Lung (tissue), 12 donors: ENCODE data around the gene RALGDS. TPM values are rescaled to one million over a fixed set of nuclear protein-coding genes. Genes with fewer than 3 reads are reported as not detected.

Source experiments
- ATAC-seq: fragments of 200-7000 bp; cut with Tn5 transposase; one replicate; pipeline ENCODE4 v1.9.1; 2020; ENCODE audit warnings: moderate number of reproducible peaks; ENCODE audit not compliant: insufficient read depth, low FRiP score
- DNase-seq, 3 donors: peaks; one replicate each; pipeline ENCODE4 v3.0.0-alpha.2; 2013 to 2017
- H3K27ac ChIP-seq, 2 donors: one replicate each; pipeline ENCODE4 v1.5.1; 2013; ENCODE audit warnings: mild to moderate bottlenecking in 2 of 2, moderate library complexity in 2 of 2, control low read depth in 1 of 2, inconsistent platforms in 1 of 2, low read depth in 1 of 2, low read length in 1 of 2
- H3K27me3 ChIP-seq, 3 donors: one replicate each; pipeline ENCODE4 v1.5.1; 2013; ENCODE audit warnings: low read length in 2 of 3; ENCODE audit not compliant: control insufficient read depth in 3 of 3, insufficient read depth in 3 of 3
- H3K36me3 ChIP-seq, 4 donors: one replicate each; pipeline ENCODE4 v1.5.1; 2013; ENCODE audit warnings: low read length in 4 of 4, mild to moderate bottlenecking in 1 of 4, moderate library complexity in 1 of 4; ENCODE audit not compliant: control insufficient read depth in 4 of 4, insufficient read depth in 4 of 4
- H3K4me1 ChIP-seq, 5 donors: one replicate each; pipeline ENCODE4 v1.5.1; 2013; ENCODE audit warnings: low read length in 5 of 5, mild to moderate bottlenecking in 2 of 5, moderate library complexity in 1 of 5; ENCODE audit not compliant: control insufficient read depth in 5 of 5, insufficient read depth in 5 of 5
- H3K4me3 ChIP-seq: one replicate; pipeline ENCODE4 v1.5.1; 2013; ENCODE audit warnings: mild to moderate bottlenecking, control low read depth, moderate library complexity
- H3K9ac ChIP-seq, 2 donors: one replicate each; pipeline ENCODE4 v1.5.1; 2013; ENCODE audit warnings: low read length in 2 of 2, control low read depth in 1 of 2; ENCODE audit not compliant: insufficient read depth in 1 of 2
- H3K9me3 ChIP-seq, 4 donors: one replicate each; pipeline ENCODE4 v1.5.1; 2013; ENCODE audit warnings: low read length in 3 of 4, mild to moderate bottlenecking in 1 of 4, moderate library complexity in 1 of 4; ENCODE audit not compliant: control insufficient read depth in 4 of 4, insufficient read depth in 3 of 4
- WGBS, 2 donors: extraction: QIAGEN DNeasy Blood & Tissue Kit; methylation state at CpG; one replicate each; pipeline ENCODE4 v1.1.7; 2013; 5-methylcytosine and 5-hydroxymethylcytosine counted together
- polyA plus RNA-seq, 2 donors: library from polyadenylated mRNA; stranded (reverse); fragments of 200-250 nt; gene quantifications; one replicate each; pipeline ENCODE4 v1.2.1, GENCODE V29; 2013
- total RNA-seq, 2 donors: library from RNA; depleted of rRNA in 1 of 2; stranded (reverse); fragments of >200 nt in 1 of 2; gene quantifications; one replicate each; pipeline ENCODE4 v1.2.1, GENCODE V29; 2014 to 2021
- TF ChIP-seq, protein P1 (sequence below): IDR thresholded peaks from 2 replicates; pipeline ENCODE4 v1.5.1; 2012; ENCODE audit warnings: mild to moderate bottlenecking; ENCODE audit errors: control extremely low read depth, extremely low read depth
- donor health status: control.
- donor health status: control.
- donor health status: Bipolar disorder and iron deficiency.
- donor health status: healthy.
- donor health status: DM: yes; HTN: yes; CAD: no.

RALGDS gene
- total and polyA plus RNA-seq, 4 donors, result 49.5 to 145 (median 60.9) TPM

DNA sequence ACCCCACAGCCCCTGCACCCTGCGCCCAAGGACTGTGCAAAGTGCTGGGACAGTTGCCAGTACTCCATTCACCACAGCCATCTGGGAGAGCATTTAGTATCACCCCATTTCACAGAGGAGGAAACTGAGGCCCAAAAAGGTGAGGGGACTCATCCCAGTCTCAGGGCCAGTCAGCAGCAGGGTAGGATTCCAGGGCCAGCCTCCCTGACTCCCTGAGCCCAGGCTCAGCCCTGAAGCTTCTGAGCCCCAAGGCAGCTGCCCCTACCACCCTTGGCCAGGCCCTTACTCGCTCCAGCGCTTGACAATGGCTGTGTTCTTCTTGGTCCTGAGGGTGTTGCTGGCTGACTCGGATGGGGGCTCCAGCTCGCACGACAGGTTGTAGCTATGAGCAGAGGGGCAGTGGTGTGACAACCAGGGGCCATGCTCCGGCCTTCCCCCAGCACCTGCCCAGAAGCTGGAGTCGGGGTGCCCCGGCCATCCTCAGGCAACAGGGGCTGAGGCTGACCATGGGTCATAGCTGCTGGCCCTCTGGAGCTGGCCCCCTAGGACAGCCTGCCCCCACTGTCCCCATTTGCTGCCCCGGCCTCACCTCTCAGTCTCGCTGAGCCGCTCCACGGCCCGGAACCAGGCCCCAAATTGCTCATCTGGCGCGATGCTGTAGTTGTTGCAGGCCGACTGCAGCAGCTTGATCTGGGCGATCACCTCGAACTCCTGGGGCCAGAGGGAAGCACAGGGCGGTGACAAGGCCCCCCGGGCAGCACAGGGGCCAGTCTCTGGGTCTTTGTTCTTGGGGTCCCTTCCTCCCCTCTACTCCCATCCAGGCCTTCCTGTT is 18.6 kb downstream of the RALGDS start:
- DNase-seq (no peak), ATAC-seq (no peak)
- Histone ChIP-seq H3K4me1 (no peaks in the 10 kb centered on the region), H3K9me3 (peaks cover 0 to 2% (median 0%) of the 10 kb centered on the region in 4 donors), H3K27ac (no peak overlapping the region), H3K36me3 (peaks cover 32 to 85% (median 47%) of the 10 kb centered on the region in 4 donors), H3K27me3 (no peaks in the 10 kb centered on the region), H3K9ac (no peak overlapping the region), H3K4me3 (no peak overlapping the region)
- TF ChIP-seq, protein P1, sequence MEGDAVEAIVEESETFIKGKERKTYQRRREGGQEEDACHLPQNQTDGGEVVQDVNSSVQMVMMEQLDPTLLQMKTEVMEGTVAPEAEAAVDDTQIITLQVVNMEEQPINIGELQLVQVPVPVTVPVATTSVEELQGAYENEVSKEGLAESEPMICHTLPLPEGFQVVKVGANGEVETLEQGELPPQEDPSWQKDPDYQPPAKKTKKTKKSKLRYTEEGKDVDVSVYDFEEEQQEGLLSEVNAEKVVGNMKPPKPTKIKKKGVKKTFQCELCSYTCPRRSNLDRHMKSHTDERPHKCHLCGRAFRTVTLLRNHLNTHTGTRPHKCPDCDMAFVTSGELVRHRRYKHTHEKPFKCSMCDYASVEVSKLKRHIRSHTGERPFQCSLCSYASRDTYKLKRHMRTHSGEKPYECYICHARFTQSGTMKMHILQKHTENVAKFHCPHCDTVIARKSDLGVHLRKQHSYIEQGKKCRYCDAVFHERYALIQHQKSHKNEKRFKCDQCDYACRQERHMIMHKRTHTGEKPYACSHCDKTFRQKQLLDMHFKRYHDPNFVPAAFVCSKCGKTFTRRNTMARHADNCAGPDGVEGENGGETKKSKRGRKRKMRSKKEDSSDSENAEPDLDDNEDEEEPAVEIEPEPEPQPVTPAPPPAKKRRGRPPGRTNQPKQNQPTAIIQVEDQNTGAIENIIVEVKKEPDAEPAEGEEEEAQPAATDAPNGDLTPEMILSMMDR, result no peak
- 95 to 96% methylated on average over 21 of the region's 21 CpGs for WGBS, 2 donors

DNA sequence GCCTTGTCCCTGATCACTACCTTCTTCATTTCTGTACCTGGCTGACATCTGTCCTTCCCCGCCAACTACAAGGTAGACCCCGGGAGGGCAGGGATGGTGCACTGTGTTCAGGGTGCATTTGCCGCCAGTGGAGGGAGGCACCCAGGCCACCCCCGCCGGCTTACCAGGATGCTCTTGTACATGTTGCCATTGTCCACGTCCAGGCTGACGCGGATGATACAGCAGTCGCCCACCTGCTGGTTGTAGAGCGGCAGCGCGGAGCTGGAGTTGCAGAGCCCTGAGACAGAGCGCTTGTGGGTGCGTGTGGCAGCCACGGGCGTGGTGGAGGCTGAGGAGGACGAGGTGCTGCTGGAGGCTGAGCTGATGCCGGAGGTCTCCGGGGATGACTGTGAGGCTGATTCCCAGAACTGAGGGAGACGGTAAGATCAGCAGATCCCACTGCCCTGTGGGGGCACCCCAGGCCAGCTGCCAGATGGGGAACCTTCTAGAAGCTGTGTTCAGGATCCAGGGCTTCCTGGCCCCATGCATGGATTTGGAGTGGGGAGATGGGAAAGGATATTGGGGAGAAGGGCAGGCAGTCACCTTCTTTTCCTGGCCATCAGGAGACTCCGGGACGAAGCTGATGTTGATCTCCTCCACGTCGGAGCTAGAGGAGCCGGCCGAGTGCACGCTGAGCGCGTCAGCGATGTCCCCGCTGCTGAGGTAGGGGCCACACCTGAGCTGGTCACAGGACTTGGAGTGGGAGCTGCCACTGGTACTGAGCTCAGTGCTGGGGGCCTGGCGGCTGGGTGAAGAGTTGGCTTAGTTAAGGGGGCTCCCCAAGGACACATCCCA is 19.5 kb downstream of the RALGDS start:
- peaks cover 0 to 2% (median 0%) of the 10 kb centered on the region in 4 donors for H3K9me3 ChIP-seq
- no peaks in the 10 kb centered on the region for H3K27me3 ChIP-seq
- ATAC-seq, result no peak
- H3K36me3 ChIP-seq, result peaks cover 36 to 80% (median 50%) of the 10 kb centered on the region in 4 donors
- H3K4me1 ChIP-seq, result no peaks in the 10 kb centered on the region
- H3K27ac ChIP-seq, result no peak overlapping the region
- no peak overlapping the region for H3K9ac ChIP-seq
- DNase-seq, result no peak
- TF ChIP-seq, protein P1, result no peak
- H3K4me3 ChIP-seq, result no peak overlapping the region
- 96 to 98% methylated on average over 32 of the region's 32 CpGs for WGBS, 2 donors

DNA sequence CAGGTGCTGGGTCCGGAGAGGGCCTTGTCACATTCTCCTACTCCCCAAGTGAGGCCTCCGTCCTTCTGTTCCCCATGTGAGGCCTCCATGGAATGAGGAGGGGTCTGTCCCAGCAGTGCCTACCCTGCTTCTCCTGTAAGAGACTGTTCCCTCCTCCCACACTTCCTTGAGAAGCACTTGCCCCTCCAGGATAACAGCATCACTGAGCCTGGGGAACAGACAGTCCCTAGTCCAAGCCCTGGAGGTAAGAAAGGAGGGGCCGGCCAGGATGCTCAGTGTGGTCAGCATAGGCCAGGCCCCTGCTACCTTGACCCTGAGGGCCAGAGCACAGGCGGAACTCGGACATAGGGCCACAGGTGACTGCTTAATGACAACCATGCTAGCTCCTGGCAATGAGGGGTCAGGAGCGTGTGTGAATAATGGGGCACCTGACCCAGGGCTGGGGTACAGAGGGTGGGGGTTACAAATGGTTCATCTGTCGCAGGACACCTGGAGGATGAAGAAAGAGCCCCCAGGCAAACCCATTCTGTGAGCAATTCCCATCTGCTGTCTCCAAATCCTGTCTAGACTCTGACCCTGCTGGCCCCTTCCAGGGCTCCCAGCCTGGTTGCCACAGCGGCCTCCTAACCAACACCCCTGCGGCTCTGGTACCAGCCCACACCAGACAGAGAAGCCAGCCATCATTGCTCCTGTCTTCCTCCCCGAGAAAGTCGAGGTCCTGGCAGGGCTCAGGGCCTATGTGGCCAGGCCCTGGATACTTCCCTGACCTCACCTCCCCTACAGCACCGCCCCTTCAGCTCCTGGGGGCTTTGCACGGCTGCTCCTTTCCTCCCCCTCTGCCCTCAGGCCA is 20.3 kb downstream of the RALGDS start:
- no peak for DNase-seq

More for the DNA sequence above, 20.3 kb downstream of the RALGDS start:
- H3K9me3 ChIP-seq, result peaks cover 0 to 6% (median 2%) of the 10 kb centered on the region in 4 donors
- H3K27ac ChIP-seq, result no peak overlapping the region
- WGBS, 2 donors, result 92 to 95% methylated on average over 13 of the region's 13 CpGs
- TF ChIP-seq, protein P1, result no peak
- H3K36me3 ChIP-seq, result peaks cover 30 to 73% (median 51%) of the 10 kb centered on the region in 4 donors
- no peak overlapping the region for H3K9ac ChIP-seq
- H3K4me3 ChIP-seq, result no peak overlapping the region
- H3K4me1 ChIP-seq, result no peaks in the 10 kb centered on the region
- ATAC-seq, result no peak
- H3K27me3 ChIP-seq, result no peaks in the 10 kb centered on the region
